HEK293T (cell line): ENCODE measurements around the gene GRAMD1B.

Experiments
- CTCF ChIA-PET: fragments of 350-600 bp; formaldehyde crosslinking; extraction: SDS; loops from one replicate; lab custom pipeline; 2021; ENCODE audit warnings: antibody characterized with exemption, inconsistent platforms; lab: Yijun Ruan, JAX
- POLR2A ChIA-PET: fragments of 350-600 bp; formaldehyde crosslinking; extraction: SDS; loops from one replicate; lab custom pipeline; 2020; ENCODE audit warnings: antibody characterized with exemption, inconsistent platforms; lab: Yijun Ruan, JAX
- DNase-seq: peaks from one replicate; pipeline ENCODE4 v3.0.0; 2012; ENCODE audit warnings: mixed read lengths; ENCODE audit errors: extremely low spot score
- ARNT ChIP-seq: fragments of 450-650 bp; IDR thresholded peaks from 2 replicates; pipeline ENCODE4 v1.6.1; 2017; ENCODE audit warnings: mild to moderate bottlenecking
- BHLHE40 ChIP-seq: fragments of 450-650 bp; IDR thresholded peaks from 2 replicates; pipeline ENCODE4 v1.6.1; 2016; ENCODE audit warnings: mild to moderate bottlenecking, moderate library complexity, borderline replicate concordance
- CTBP1 ChIP-seq: fragments of 450-650 bp; IDR thresholded peaks from 2 replicates; pipeline ENCODE4 v1.6.1; 2016; ENCODE audit warnings: borderline replicate concordance
- ELF4 ChIP-seq: fragments of 450-650 bp; IDR thresholded peaks from 2 replicates; pipeline ENCODE4 v1.6.1; 2017; ENCODE audit warnings: antibody characterized with exemption
- FOXA1 ChIP-seq: fragments of 450-650 bp; IDR thresholded peaks from 2 replicates; pipeline ENCODE4 v1.6.1; 2016; ENCODE audit warnings: mild to moderate bottlenecking
- FOXK2 ChIP-seq: fragments of 450-650 bp; IDR thresholded peaks from 2 replicates; pipeline ENCODE4 v1.6.1; 2016; ENCODE audit warnings: mild to moderate bottlenecking
- FOXM1 ChIP-seq: fragments of 450-650 bp; IDR thresholded peaks from 2 replicates; pipeline ENCODE4 v1.6.1; 2017; ENCODE audit warnings: mild to moderate bottlenecking, borderline replicate concordance
- HDGF ChIP-seq: fragments of 450-650 bp; IDR thresholded peaks from 2 replicates; pipeline ENCODE4 v1.6.1; 2017; ENCODE audit warnings: antibody characterized with exemption, borderline replicate concordance
- L3MBTL2 ChIP-seq: fragments of 450-650 bp; conservative IDR thresholded peaks from 2 replicates; pipeline ENCODE4 v1.6.1; 2016; ENCODE audit warnings: mild to moderate bottlenecking
- LEF1 ChIP-seq: fragments of 450-650 bp; IDR thresholded peaks from 2 replicates; pipeline ENCODE4 v1.6.1; 2017; ENCODE audit warnings: mild to moderate bottlenecking, borderline replicate concordance
- NFRKB ChIP-seq: fragments of 450-650 bp; IDR thresholded peaks from 2 replicates; pipeline ENCODE4 v1.6.1; 2016; ENCODE audit warnings: mild to moderate bottlenecking, moderate library complexity
- PKNOX1 ChIP-seq: fragments of 450-650 bp; IDR thresholded peaks from 2 replicates; pipeline ENCODE4 v1.6.1; 2016
- SP1 ChIP-seq: fragments of 450-650 bp; IDR thresholded peaks from 2 replicates; pipeline ENCODE4 v1.6.1; 2017
- SUZ12 ChIP-seq: fragments of 450-650 bp; IDR thresholded peaks from 2 replicates; pipeline ENCODE4 v1.6.1; 2016; ENCODE audit warnings: mild to moderate bottlenecking
- TARDBP ChIP-seq: fragments of 450-650 bp; IDR thresholded peaks from 2 replicates; pipeline ENCODE4 v1.6.1; 2016
- ZNF384 ChIP-seq: fragments of 450-650 bp; IDR thresholded peaks from 2 replicates; pipeline ENCODE4 v1.6.1; 2016

The GRAMD1B gene

GRCh38 chr11:123558536-123559315 is 128.7 kb downstream of the GRAMD1B start:
- ChIA-PET CTCF (no interaction called here), POLR2A (no interaction called here)
- TF ChIP-seq FOXM1 (no peak), NFRKB (no peak), HDGF (no peak), ELF4 (no peak), ARNT (no peak), L3MBTL2 (no peak)
- DNase-seq = no peak

- no peak for DNase-seq
- TF ChIP-seq FOXK2 (no peak), ELF4 (no peak), SP1 (no peak), HDGF (no peak), FOXA1 (no peak)
- POLR2A ChIA-PET = no interaction called here
- CTCF ChIA-PET = no interaction called here
These were observed 129.5 kb downstream of the GRAMD1B start for GRCh38 chr11:123559523-123559955.

- CTCF ChIA-PET = no interaction called here
- DNase-seq = no peak
- POLR2A ChIA-PET = no interaction called here
- no peak for TF ChIP-seq SP1
- no peak for TF ChIP-seq FOXA1
- TF ChIP-seq ELF4 = no peak
- no peak for TF ChIP-seq PKNOX1
- TF ChIP-seq ARNT = no peak
- TF ChIP-seq CTBP1 = no peak
- no peak for TF ChIP-seq SUZ12
These were observed 129.9 kb downstream of the GRAMD1B start for GRCh38 chr11:123560006-123560405.

GRCh38 chr11:123561431-123561800 is 131.3 kb downstream of the GRAMD1B start:
- DNase-seq = no peak
- CTCF ChIA-PET = interaction anchor here (0.6 to 1.8 kb wide), 7 partner anchors 10 to 318 kb away, joined by 3 to 10 read pairs (median 4); no protein-coding TSS in a partner anchor
- TF ChIP-seq ZNF384 (no peak), PKNOX1 (no peak), LEF1 (no peak), L3MBTL2 (no peak), CTBP1 (no peak), SUZ12 (no peak), TARDBP (no peak), FOXA1 (no peak), BHLHE40 (no peak), ARNT (no peak), FOXM1 (no peak), NFRKB (no peak), SP1 (no peak), HDGF (no peak), ELF4 (no peak), FOXK2 (no peak)
- POLR2A ChIA-PET = interaction anchor here (1.1 to 1.2 kb wide), 2 partner anchors 16 to 46 kb away, joined by 3 read pairs; no protein-coding TSS in a partner anchor

GRCh38 chr11:123562158-123562557 is 132.1 kb downstream of the GRAMD1B start:
- no peak for DNase-seq
- TF ChIP-seq SP1 = no peak
- POLR2A ChIA-PET = interaction anchor here (1.1 kb wide), 1 partner anchor 47 kb away, joined by 3 read pairs; no protein-coding TSS in a partner anchor
- CTCF ChIA-PET = interaction anchor here (0.6 to 1.8 kb wide), 3 partner anchors 12 to 318 kb away, joined by 3 to 9 read pairs (median 3); no protein-coding TSS in a partner anchor

GRCh38 chr11:123562829-123563228 is 132.8 kb downstream of the GRAMD1B start:
- DNase-seq = no peak
- ChIA-PET POLR2A (no interaction called here), CTCF (no interaction called here)
- TF ChIP-seq FOXK2 (no peak), ZNF384 (no peak), ARNT (no peak), FOXA1 (no peak), BHLHE40 (no peak), FOXM1 (no peak), L3MBTL2 (no peak), HDGF (no peak), NFRKB (no peak), PKNOX1 (no peak), LEF1 (no peak), SP1 (no peak)

GRCh38 chr11:123564221-123564620 is 134.2 kb downstream of the GRAMD1B start:
- ChIA-PET POLR2A (no interaction called here), CTCF (no interaction called here)
- TF ChIP-seq FOXK2 = no peak
- no peak for TF ChIP-seq CTBP1
- no peak for TF ChIP-seq HDGF
- no peak for TF ChIP-seq LEF1
- DNase-seq = no peak
